Activated T-cell treated with anti-CD3 and anti-CD28 coated beads, Interleukin-2, amount 50 U/mL, for 24 hours (primary cell): ENCODE measurements around the gene UMODL1.
A peak's percentile ranks its signal among the peaks of the same experiment; 100 is the strongest.

Source experiments
- DNase-seq: peaks from one replicate; pipeline ENCODE4 v3.0.0-alpha.2; 2020
- H3K27ac Mint-ChIP-seq: 2 replicates; pipeline ENCODE4 v1.8.0; 2020; ENCODE audit warnings: mild to moderate bottlenecking, mixed read lengths
- H3K27me3 Mint-ChIP-seq: 2 replicates; pipeline ENCODE4 v1.8.0; 2020; ENCODE audit warnings: mixed read lengths
- H3K36me3 Mint-ChIP-seq: 2 replicates; pipeline ENCODE4 v1.8.0; 2020; ENCODE audit warnings: low read depth, mixed read lengths
- H3K4me1 Mint-ChIP-seq: 2 replicates; pipeline ENCODE4 v1.8.0; 2020; ENCODE audit warnings: low read depth, mixed read lengths
- H3K4me3 Mint-ChIP-seq: 2 replicates; pipeline ENCODE4 v1.8.0; 2020; ENCODE audit warnings: mild to moderate bottlenecking, moderate library complexity, mixed read lengths
- H3K9me3 Mint-ChIP-seq: 2 replicates; pipeline ENCODE4 v1.8.0; 2020; ENCODE audit warnings: mixed read lengths

Gene UMODL1

DNA sequence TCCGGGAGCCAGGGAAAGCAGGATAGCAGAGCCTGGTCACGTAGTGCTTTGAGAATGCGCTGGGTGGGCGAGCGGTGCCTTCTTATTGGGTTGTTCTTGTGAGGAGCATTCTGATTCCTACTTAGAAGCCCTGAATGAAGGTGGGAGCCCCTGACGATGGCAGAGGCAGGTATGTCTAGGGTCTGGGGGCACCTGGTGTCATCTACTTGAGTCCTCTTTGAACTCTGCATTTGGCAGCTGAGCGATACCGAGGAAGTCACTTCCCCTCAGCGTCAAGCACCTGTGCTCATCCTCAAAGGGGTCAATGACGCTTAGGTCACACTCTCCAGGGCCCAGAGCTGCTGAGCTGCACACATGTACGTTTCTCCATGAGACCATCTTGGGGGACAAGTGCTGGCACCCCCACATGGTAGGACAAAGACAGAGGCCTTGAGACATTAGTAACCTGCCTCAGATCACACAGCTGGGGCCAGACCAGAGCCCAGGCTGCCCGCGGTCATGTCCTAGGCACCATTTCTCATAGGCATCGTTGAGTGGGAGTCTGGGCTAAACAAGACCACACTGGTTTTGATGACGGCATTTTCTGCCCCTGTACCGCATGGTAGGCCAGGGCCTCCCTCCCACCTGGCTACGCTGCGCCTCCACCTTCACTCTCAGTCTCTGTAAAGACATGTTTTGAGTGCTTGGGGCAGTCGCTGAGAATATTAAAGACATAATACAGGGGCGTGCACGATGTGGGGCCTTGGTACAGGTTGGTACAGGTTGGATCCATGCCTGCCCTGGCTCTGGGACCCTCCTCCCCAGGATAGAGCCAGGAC is 78.7 kb downstream of the UMODL1 start:
- no peaks in the 10 kb centered on the region for H3K36me3 Mint-ChIP-seq
- DNase-seq, result peak; percentile 24
- H3K27ac Mint-ChIP-seq, result no peak overlapping the region
- no peaks in the 10 kb centered on the region for H3K9me3 Mint-ChIP-seq
- no peaks in the 10 kb centered on the region for H3K27me3 Mint-ChIP-seq
- no peak overlapping the region for H3K4me3 Mint-ChIP-seq
- peaks cover 7% of the 10 kb centered on the region for H3K4me1 Mint-ChIP-seq

GRCh38 chr21:42150474-42151085 is 79.5 kb downstream of the UMODL1 start:
- no peak overlapping the region for H3K4me3 Mint-ChIP-seq
- no peaks in the 10 kb centered on the region for H3K27me3 Mint-ChIP-seq
- peaks cover 3% of the 10 kb centered on the region for H3K4me1 Mint-ChIP-seq
- no peak overlapping the region for H3K27ac Mint-ChIP-seq
- H3K9me3 Mint-ChIP-seq, result no peaks in the 10 kb centered on the region
- H3K36me3 Mint-ChIP-seq, result no peaks in the 10 kb centered on the region
- DNase-seq, result peak; percentile 20

- Mint-ChIP-seq H3K4me1 (no peaks in the 10 kb centered on the region), H3K27me3 (no peaks in the 10 kb centered on the region), H3K4me3 (no peak overlapping the region), H3K27ac (no peak overlapping the region), H3K9me3 (no peaks in the 10 kb centered on the region), H3K36me3 (no peaks in the 10 kb centered on the region)
- DNase-seq, result peak; percentile 20
Measured at GRCh38 chr21:42151148-42151947, 80.2 kb downstream of the UMODL1 start.

DNA sequence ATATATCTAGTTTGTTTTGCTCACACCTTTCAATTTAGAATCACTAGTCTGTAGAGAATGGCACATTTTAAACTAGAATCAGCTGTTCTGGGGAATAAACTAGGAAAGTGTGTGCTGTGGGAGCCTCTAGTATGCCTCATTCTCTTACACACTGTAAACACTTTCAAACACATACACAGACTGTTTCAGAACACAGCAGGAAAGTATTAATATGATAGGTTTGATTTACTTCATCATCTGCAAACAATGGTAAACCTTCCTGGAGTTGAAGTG is 80.8 kb downstream of the UMODL1 start:
- no peaks in the 10 kb centered on the region for H3K4me1 Mint-ChIP-seq
- H3K27me3 Mint-ChIP-seq, result no peaks in the 10 kb centered on the region
- no peak overlapping the region for H3K4me3 Mint-ChIP-seq
- no peak for DNase-seq
- no peaks in the 10 kb centered on the region for H3K36me3 Mint-ChIP-seq
- no peak overlapping the region for H3K27ac Mint-ChIP-seq
- H3K9me3 Mint-ChIP-seq, result no peaks in the 10 kb centered on the region

DNA sequence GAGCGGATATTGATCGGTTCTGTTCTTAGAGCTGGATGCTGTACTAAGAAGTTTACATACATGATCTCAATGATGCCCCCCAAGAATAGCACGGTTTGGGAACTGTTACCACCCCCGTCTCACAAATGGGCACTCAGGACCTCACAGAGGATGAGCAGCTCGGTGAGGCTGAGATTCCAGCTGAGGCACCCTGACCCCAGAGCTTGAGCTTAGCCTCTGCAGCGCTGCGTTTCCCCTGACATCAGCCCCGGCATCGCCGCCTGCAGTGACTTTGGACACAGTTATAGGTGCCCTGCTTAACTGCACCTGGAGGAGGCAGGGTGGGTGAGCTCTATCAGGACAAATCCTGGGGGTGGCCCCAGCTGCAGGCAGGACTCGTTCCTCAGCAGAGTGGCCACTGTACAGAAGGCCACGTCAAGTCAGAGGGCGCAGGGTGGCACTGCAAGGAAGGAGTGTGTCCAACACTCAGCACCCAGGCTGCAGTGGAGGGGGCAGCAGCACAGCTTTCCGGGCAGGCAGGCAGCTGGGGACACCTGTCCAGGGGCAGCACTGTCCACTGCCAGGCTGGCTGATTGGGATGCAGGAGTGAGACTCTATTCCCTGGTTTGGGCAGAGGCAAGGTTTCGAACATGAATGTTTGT is 82.0 kb downstream of the UMODL1 start:
- Mint-ChIP-seq H3K4me3 (no peak overlapping the region), H3K27ac (no peak overlapping the region), H3K4me1 (no peaks in the 10 kb centered on the region), H3K27me3 (no peaks in the 10 kb centered on the region), H3K9me3 (no peaks in the 10 kb centered on the region), H3K36me3 (no peaks in the 10 kb centered on the region)
- DNase-seq, result peak; percentile 15

GRCh38 chr21:42153746-42154145 is 82.6 kb downstream of the UMODL1 start:
- Mint-ChIP-seq H3K27ac (no peak overlapping the region), H3K36me3 (no peaks in the 10 kb centered on the region), H3K9me3 (no peaks in the 10 kb centered on the region), H3K27me3 (no peaks in the 10 kb centered on the region), H3K4me3 (no peak overlapping the region), H3K4me1 (no peaks in the 10 kb centered on the region)
- peak; percentile 18 for DNase-seq

DNA sequence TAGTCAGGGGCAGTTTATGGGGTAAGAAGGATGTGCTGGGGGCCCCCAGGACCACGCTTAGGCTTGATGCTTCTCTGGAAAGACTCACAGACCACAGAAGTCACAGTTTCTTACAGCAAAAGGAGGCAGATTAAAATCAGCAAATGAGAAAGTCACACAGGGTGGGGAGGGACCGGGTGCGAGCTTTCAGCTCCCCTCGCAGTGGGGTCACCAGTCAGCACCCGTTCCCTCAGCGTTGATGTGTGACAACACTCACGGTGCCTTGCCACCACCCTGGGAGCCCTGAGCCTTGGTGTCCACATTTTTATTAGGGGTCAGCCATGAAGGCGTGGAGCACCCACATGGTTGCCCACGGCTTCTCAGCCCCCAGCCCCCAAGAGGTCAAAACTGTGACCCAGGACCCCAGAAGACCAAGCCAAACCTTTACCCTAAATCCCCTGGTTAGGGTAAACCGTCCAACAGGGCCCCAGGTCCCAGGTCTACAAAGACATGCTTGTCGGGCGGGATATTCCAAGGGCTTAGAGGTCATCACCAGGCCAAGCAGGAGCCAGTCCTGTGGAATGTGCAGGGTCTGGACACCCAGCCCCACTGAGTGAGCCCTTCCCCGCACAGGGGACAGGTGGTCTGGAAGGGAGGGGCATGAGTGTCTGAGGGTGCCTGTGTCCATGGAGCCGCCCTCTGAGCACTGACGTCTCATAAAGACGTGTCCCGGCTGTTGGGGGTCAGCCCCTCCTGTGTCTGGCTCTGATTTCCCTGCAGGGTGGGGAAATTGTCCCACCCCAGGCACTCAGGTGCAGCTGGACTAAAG is 83.3 kb downstream of the UMODL1 start:
- Mint-ChIP-seq H3K4me1 (peaks cover 2% of the 10 kb centered on the region), H3K27me3 (no peaks in the 10 kb centered on the region), H3K9me3 (no peaks in the 10 kb centered on the region), H3K36me3 (no peaks in the 10 kb centered on the region), H3K27ac (no peak overlapping the region), H3K4me3 (no peak overlapping the region)
- DNase-seq, result no peak

GRCh38 chr21:42155045-42155855 is 84.1 kb downstream of the UMODL1 start:
- Mint-ChIP-seq H3K27ac (no peak overlapping the region), H3K9me3 (no peaks in the 10 kb centered on the region), H3K27me3 (no peaks in the 10 kb centered on the region)

DNA sequence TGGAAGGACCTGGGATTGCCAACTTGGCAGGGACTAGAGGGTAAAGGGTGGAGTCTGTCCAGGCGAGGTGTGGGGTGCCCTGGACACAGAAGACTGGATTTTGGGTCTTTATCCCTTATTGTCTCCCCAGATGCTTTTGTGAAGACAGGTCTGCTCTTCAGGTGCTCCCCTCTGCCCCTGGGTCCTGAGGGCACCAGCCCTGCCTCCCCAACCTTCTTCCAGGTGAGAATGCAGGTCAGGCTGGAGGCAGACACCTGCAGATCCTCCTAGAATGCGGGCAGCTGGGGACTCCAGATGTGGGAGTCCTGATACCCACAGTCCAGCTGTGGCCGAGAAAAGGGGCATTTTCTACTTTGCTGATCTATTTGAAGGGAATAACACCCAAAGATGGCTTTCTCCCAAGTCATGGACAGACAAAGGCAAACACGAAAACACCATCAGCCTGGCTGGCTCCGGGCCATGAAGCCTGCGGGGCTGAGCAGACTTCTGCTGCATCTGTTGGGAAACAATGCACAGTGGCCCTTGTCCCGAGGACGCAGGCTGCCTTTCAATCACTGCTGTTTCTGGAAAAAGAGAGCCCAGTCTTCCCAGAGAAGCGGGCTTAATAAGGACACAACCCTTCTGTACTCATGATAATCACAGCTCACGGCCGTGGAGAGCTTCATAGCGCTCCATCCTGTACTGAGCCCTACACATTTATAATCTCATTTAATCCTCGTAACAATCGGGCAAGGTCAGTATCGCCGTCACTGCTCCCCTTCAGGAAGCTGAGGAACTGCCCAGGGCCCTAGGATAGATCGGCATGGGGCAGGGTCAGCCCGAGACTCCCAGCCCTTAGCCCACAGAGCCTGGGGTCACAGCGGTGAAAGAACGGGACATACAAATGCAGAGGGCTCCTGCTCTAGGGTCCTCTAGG is 85.8 kb downstream of the UMODL1 start:
- Mint-ChIP-seq H3K4me1 (peaks cover 20% of the 10 kb centered on the region), H3K9me3 (no peaks in the 10 kb centered on the region), H3K27me3 (no peaks in the 10 kb centered on the region), H3K36me3 (no peaks in the 10 kb centered on the region), H3K27ac (no peak overlapping the region), H3K4me3 (no peak overlapping the region)
- DNase-seq, result no peak

More at GRCh38 chr21:42155045-42155855, 84.1 kb downstream of the UMODL1 start:
- Mint-ChIP-seq H3K36me3 (no peaks in the 10 kb centered on the region), H3K4me3 (no peak overlapping the region), H3K4me1 (peaks cover 6% of the 10 kb centered on the region)
- DNase-seq, result no peak

DNA sequence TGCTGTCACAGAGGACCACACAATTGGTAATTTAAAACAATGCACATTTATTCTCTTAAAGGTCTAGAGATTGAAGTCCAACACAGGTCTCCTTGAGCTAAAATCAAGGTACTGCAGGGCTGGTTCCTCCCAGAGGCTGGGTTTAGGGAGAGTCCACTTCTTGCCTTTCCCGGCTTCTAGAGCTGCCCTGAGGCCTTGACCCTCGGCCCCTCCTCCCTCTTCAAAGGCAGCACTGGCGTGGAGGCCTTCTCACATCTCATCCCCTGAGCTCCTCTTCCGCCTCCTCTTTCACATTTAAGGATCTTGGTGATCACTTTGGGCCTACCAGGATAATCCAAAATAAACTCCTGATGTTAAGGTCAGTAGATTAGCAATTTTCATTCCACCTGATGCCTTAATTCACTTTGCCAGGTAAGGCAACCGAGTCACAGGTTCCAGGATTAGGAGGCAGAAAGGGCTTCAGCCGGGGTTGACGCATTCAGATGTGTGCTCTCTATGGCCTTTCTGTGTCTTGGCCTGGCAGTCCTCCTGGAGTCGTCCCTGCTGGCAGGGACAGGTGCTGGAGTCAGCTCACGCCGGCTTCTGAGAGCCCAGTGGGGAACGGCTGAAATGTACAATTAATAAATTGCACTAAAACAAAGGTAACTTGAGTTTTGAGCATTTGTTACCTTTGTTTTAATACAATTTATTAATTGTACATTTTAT is 86.6 kb downstream of the UMODL1 start:
- DNase-seq, result no peak
- H3K9me3 Mint-ChIP-seq, result no peaks in the 10 kb centered on the region
- H3K4me3 Mint-ChIP-seq, result no peak overlapping the region
- H3K27me3 Mint-ChIP-seq, result no peaks in the 10 kb centered on the region
- H3K4me1 Mint-ChIP-seq, result peaks cover 27% of the 10 kb centered on the region
- H3K36me3 Mint-ChIP-seq, result no peaks in the 10 kb centered on the region
- H3K27ac Mint-ChIP-seq, result no peak overlapping the region

DNA sequence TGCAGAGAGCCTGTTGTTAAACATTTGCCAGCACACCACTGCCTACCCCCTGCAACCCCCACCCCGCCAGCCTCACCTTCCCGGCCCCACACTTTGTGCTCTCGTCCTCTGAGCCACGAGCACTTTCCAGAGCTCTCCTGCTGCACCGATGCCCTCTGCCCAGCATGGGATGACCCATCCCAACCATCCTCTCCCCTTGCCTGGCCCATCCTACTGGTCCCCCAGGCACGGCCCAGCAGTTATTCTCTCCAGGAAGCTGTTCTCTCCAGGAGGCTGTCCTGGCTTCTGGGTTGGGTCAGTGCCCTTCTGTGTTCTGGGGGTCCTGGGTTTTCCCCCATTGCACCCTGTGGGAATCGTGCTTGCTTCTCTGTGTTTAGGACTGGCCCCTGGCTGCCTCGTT is 87.7 kb downstream of the UMODL1 start:
- H3K27ac Mint-ChIP-seq, result no peak overlapping the region
- no peak for DNase-seq
- H3K9me3 Mint-ChIP-seq, result no peaks in the 10 kb centered on the region
- no peaks in the 10 kb centered on the region for H3K36me3 Mint-ChIP-seq
- peaks cover 27% of the 10 kb centered on the region for H3K4me1 Mint-ChIP-seq
- H3K4me3 Mint-ChIP-seq, result no peak overlapping the region
- H3K27me3 Mint-ChIP-seq, result no peaks in the 10 kb centered on the region

GRCh38 chr21:42159560-42160110 is 88.5 kb downstream of the UMODL1 start:
- H3K4me1 Mint-ChIP-seq, result peaks cover 27% of the 10 kb centered on the region
- no peaks in the 10 kb centered on the region for H3K27me3 Mint-ChIP-seq
- H3K27ac Mint-ChIP-seq, result no peak overlapping the region
- no peaks in the 10 kb centered on the region for H3K36me3 Mint-ChIP-seq
- H3K9me3 Mint-ChIP-seq, result no peaks in the 10 kb centered on the region
- H3K4me3 Mint-ChIP-seq, result no peak overlapping the region
- DNase-seq, result peak; percentile 22
